ENCODE measurements around the gene HTRA1.

DNA sequence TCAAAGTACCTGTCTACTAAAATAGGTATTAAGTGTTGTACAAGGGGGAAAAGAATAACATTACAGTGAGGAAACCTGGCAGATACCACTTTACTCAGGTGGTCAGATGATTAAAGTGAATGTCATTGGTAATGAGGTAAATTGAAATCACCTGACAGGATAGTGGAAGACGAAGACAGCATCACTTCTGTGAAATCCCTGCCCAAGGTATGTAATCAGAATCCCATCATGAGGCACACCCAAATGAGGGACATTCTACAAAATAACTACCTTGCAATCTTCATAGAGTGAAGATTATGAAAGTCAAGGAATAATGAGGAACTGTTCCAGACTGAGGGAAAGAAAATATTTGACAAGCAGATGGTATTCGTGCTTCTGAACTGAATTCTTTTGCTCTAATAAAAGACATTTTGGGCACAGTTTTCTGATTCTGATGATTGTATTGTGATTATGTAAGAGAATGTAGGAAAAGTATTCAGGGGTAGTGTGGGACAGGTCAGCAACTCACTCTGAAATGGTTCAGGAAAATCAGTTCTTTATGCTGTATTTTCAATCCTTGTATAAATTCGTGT, 40.2 kb upstream of the HTRA1 start:
- no peak for TF ChIP-seq EP300 (IDR thresholded peaks at IDR 0.05)
- TF ChIP-seq CTCF (IDR thresholded peaks at IDR 0.05) = no peak
- no peak for TF ChIP-seq POLR2A (IDR thresholded peaks at IDR 0.05)
